ENCODE data around the gene CTBP2.

DNA sequence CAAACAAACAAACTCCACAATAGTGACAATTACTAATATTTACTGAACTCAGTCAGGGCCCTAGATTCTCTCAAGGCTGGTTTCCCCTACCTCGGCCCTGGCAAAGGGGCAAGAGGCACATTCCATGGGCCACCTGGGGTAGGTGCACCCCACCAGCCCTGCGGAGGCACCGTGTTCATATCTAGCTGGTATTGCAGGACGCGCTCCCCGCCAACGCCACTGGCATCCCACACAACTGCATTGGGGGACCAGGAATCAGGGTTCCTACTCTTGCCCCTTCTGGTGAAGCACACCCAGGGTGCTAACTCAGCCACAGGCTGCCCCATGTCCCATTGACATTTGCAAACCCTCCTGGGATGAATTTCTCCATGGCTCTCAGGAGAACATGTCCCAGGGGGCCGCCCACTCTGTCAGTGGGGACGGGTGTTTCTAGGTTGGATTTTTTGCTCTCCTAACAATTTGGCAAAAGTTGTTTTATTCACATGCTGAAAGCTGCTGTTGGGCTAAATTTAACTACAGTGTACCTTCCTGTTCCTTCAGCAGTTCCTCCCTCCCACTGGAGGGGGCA is 141.7 kb downstream of the CTBP2 start:
- TF ChIP-seq, protein P1, sequence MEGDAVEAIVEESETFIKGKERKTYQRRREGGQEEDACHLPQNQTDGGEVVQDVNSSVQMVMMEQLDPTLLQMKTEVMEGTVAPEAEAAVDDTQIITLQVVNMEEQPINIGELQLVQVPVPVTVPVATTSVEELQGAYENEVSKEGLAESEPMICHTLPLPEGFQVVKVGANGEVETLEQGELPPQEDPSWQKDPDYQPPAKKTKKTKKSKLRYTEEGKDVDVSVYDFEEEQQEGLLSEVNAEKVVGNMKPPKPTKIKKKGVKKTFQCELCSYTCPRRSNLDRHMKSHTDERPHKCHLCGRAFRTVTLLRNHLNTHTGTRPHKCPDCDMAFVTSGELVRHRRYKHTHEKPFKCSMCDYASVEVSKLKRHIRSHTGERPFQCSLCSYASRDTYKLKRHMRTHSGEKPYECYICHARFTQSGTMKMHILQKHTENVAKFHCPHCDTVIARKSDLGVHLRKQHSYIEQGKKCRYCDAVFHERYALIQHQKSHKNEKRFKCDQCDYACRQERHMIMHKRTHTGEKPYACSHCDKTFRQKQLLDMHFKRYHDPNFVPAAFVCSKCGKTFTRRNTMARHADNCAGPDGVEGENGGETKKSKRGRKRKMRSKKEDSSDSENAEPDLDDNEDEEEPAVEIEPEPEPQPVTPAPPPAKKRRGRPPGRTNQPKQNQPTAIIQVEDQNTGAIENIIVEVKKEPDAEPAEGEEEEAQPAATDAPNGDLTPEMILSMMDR (IDR thresholded peaks at IDR 0.05): no peak
- no peak for TF ChIP-seq POLR2A (IDR thresholded peaks at IDR 0.05)

Data from right lobe of liver (tissue), 4 donors.